G401 (cell line): ENCODE data around the gene DTNB. TPM values are rescaled to one million over a fixed set of nuclear protein-coding genes. Genes with fewer than 3 reads are reported as not detected.

Source experiments
- DNase-seq: peaks from one replicate; pipeline ENCODE4 v3.0.0-alpha.2; 2015; ENCODE audit warnings: low spot score
- in situ Hi-C: cut with HindIII; loops from 2 replicates; pipeline ENCODE4 v1.10.0; 2016; ENCODE audit warnings: low sequenced_read_pairs, mixed read lengths
- total RNA-seq: library from RNA; depleted of rRNA; stranded (reverse); fragments of >200 nt; shearing (Covaris generic); gene quantifications from 2 replicates; pipeline ENCODE4 v1.2.3, GENCODE V29; 2014

The DTNB gene
- total RNA-seq, 1 experiment from 2014 or later: 21.2 TPM

- no peak for DNase-seq
Measured at GRCh38 chr2:25528173-25528572, 145.2 kb downstream of the DTNB start.

GRCh38 chr2:25524507-25524906 lies 148.9 kb downstream of the DTNB start:
- in situ Hi-C loops: no loop called here

More at GRCh38 chr2:25528173-25528572, 145.2 kb downstream of the DTNB start:
- in situ Hi-C loops: no loop called here

GRCh38 chr2:25523060-25523459 lies 150.3 kb downstream of the DTNB start:
- in situ Hi-C loops: no loop called here
- DNase-seq: no peak

More at GRCh38 chr2:25524507-25524906, 148.9 kb downstream of the DTNB start:
- DNase-seq: no peak

- peak; percentile 86 for DNase-seq
- in situ Hi-C loops: no loop called here
Measured at GRCh38 chr2:25521665-25522387, 151.6 kb downstream of the DTNB start.

- DNase-seq: no peak
- in situ Hi-C loops: no loop called here
Measured at GRCh38 chr2:25521126-25521525, 152.3 kb downstream of the DTNB start.

GRCh38 chr2:25517701-25518100 lies 155.7 kb downstream of the DTNB start:
- in situ Hi-C loops: no loop called here

GRCh38 chr2:25514043-25514637 lies 159.2 kb downstream of the DTNB start:
- DNase-seq: no peak
- in situ Hi-C loops: no loop called here

More at GRCh38 chr2:25517701-25518100, 155.7 kb downstream of the DTNB start:
- DNase-seq: no peak

- DNase-seq: no peak
- in situ Hi-C loops: no loop called here
Measured at GRCh38 chr2:25512707-25513106, 160.7 kb downstream of the DTNB start.

- DNase-seq: no peak
- in situ Hi-C loops: no loop called here
Measured at GRCh38 chr2:25506226-25506625, 167.2 kb downstream of the DTNB start.

GRCh38 chr2:25505622-25506021 lies 167.8 kb downstream of the DTNB start:
- in situ Hi-C loops: no loop called here
- DNase-seq: no peak

- DNase-seq: no peak
- in situ Hi-C loops: no loop called here
Measured at GRCh38 chr2:25505182-25505581, 168.2 kb downstream of the DTNB start.

- no peak for DNase-seq
- in situ Hi-C loops: no loop called here
Measured at GRCh38 chr2:25504266-25504665, 169.1 kb downstream of the DTNB start.

GRCh38 chr2:25499157-25499556 lies 174.2 kb downstream of the DTNB start:
- no peak for DNase-seq
- in situ Hi-C loops: no loop called here

GRCh38 chr2:25497918-25498407 lies 175.4 kb downstream of the DTNB start:
- in situ Hi-C loops: no loop called here
- no peak for DNase-seq

GRCh38 chr2:25497229-25497917 lies 176.0 kb downstream of the DTNB start:
- in situ Hi-C loops: no loop called here
- no peak for DNase-seq

- DNase-seq: no peak
- in situ Hi-C loops: no loop called here
Measured at GRCh38 chr2:25494616-25495015, 178.8 kb downstream of the DTNB start.

- in situ Hi-C loops: no loop called here
- DNase-seq: no peak
Measured at GRCh38 chr2:25493207-25493606, 180.2 kb downstream of the DTNB start.

- DNase-seq: no peak
- in situ Hi-C loops: no loop called here
Measured at GRCh38 chr2:25492726-25493125, 180.7 kb downstream of the DTNB start.

- no peak for DNase-seq
- in situ Hi-C loops: no loop called here
Measured at GRCh38 chr2:25491966-25492532, 181.3 kb downstream of the DTNB start.
